ENCODE data around the gene TAS2R8.

DNA sequence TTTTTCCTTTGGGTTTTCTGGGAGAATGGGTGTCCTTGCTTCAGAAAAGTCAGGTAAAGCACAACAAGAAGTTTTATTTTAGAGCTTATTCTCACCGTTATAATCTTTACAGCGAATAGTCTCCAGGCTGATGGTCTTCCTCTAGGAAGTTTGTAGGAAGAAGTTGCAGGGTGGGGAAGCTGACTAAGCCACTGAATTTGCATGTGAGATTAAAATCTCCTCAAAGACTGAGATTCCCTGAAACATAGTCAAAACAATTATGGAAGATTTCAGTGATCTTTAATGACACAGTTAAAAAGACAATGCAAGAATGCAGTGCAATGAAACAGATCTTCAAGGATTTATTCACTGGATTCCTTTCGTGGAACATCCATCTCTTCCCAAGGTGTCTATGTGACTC, 17.9 kb upstream of the TAS2R8 start:
- TF ChIP-seq, protein P1, sequence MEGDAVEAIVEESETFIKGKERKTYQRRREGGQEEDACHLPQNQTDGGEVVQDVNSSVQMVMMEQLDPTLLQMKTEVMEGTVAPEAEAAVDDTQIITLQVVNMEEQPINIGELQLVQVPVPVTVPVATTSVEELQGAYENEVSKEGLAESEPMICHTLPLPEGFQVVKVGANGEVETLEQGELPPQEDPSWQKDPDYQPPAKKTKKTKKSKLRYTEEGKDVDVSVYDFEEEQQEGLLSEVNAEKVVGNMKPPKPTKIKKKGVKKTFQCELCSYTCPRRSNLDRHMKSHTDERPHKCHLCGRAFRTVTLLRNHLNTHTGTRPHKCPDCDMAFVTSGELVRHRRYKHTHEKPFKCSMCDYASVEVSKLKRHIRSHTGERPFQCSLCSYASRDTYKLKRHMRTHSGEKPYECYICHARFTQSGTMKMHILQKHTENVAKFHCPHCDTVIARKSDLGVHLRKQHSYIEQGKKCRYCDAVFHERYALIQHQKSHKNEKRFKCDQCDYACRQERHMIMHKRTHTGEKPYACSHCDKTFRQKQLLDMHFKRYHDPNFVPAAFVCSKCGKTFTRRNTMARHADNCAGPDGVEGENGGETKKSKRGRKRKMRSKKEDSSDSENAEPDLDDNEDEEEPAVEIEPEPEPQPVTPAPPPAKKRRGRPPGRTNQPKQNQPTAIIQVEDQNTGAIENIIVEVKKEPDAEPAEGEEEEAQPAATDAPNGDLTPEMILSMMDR (IDR thresholded peaks at IDR 0.05): no peak
- no peak for TF ChIP-seq POLR2A (IDR thresholded peaks at IDR 0.05)
